COR-L47 (cell line): Measurements from ENCODE around the gene NMRAL1.

ENCODE experiments used
- DNase-seq: peaks from one replicate; lab custom pipeline; 2025; lab: John Stamatoyannopoulos, UW

Gene NMRAL1

GRCh38 chr16:4505356-4506147 lies 31.1 kb upstream of the NMRAL1 start:
- DNase-seq: no peak

- DNase-seq: no peak
Measured at GRCh38 chr16:4501071-4501478, 26.6 kb upstream of the NMRAL1 start.

- no peak for DNase-seq
Measured at GRCh38 chr16:4500272-4500671, 25.8 kb upstream of the NMRAL1 start.

- DNase-seq: no peak
Measured at GRCh38 chr16:4499196-4499555, 24.8 kb upstream of the NMRAL1 start.

GRCh38 chr16:4498546-4499195 lies 24.2 kb upstream of the NMRAL1 start:
- no peak for DNase-seq

- no peak for DNase-seq
Measured at GRCh38 chr16:4496305-4496704, 21.9 kb upstream of the NMRAL1 start.

- no peak for DNase-seq
Measured at GRCh38 chr16:4495766-4496165, 21.3 kb upstream of the NMRAL1 start.

GRCh38 chr16:4494746-4495490 lies 20.5 kb upstream of the NMRAL1 start:
- DNase-seq: no peak

- DNase-seq: no peak
Measured at GRCh38 chr16:4491898-4492297, 17.5 kb upstream of the NMRAL1 start.

- DNase-seq: no peak
Measured at GRCh38 chr16:4489030-4489429, 14.6 kb upstream of the NMRAL1 start.

- DNase-seq: no peak
Measured at GRCh38 chr16:4488499-4488967, 14.1 kb upstream of the NMRAL1 start.

- no peak for DNase-seq
Measured at GRCh38 chr16:4487955-4488498, 13.6 kb upstream of the NMRAL1 start.

GRCh38 chr16:4486126-4486893 lies 11.9 kb upstream of the NMRAL1 start:
- DNase-seq: no peak

GRCh38 chr16:4481963-4482362 lies 7.5 kb upstream of the NMRAL1 start:
- no peak for DNase-seq

GRCh38 chr16:4481526-4481925 lies 7.1 kb upstream of the NMRAL1 start:
- DNase-seq: no peak

GRCh38 chr16:4477966-4478365 lies 3.5 kb upstream of the NMRAL1 start:
- DNase-seq: no peak

GRCh38 chr16:4475880-4476788 lies 1.7 kb upstream of the NMRAL1 start, which contains the start of gene HMOX2:
Gene HMOX2, plus strand, starts transcription at chr16:4476398. Its CDS starts 29,127 bp downstream, at chr16:4505525.
- DNase-seq: peak; percentile 94

GRCh38 chr16:4472880-4473279 lies 1.5 kb downstream of the NMRAL1 start:
- DNase-seq: no peak

GRCh38 chr16:4471869-4472268 lies 2.6 kb downstream of the NMRAL1 start:
- no peak for DNase-seq

- DNase-seq: no peak
Measured at GRCh38 chr16:4468972-4469371, 5.5 kb downstream of the NMRAL1 start.

- DNase-seq: no peak
Measured at GRCh38 chr16:4467916-4468315, 6.5 kb downstream of the NMRAL1 start.
